Panc1 (cell line): ENCODE measurements around the gene MAPKAPK3. TPM values are rescaled to one million over a fixed set of nuclear protein-coding genes. Genes with fewer than 3 reads are reported as not detected.

Experiments
- ATAC-seq: fragments of 200-7000 bp; cut with Tn5 transposase; 2 replicates; pipeline ENCODE4 v1.9.1; 2020; ENCODE audit warnings: mild to moderate bottlenecking, moderate library complexity
- BruUV-seq: library from RNA; stranded (reverse); fragments of 400-500 nt; replicated peaks from 2 replicates; lab custom pipeline; 2021; lab: Mats Ljungman, UMichigan
- CTCF ChIA-PET: fragments of 300-600 bp; sonication (Branson Sonifier 250); formaldehyde crosslinking; loops from one replicate; lab custom pipeline; 2022; ENCODE audit warnings: antibody characterized with exemption; lab: Charles Lee
- POLR2A ChIA-PET: fragments of 300-600 bp; sonication (Branson Sonifier 250); formaldehyde crosslinking; loops from one replicate; lab custom pipeline; 2022; ENCODE audit warnings: antibody characterized with exemption; lab: Charles Lee
- DNase-seq: peaks from one replicate; pipeline ENCODE4 v3.0.0-alpha.2; 2010; ENCODE audit warnings: low read depth, low spot score
- H3K27ac ChIP-seq: 2 replicates; pipeline ENCODE4 v1.5.1; 2011; ENCODE audit warnings: mild to moderate bottlenecking, low read length, inconsistent platforms
- H3K27me3 ChIP-seq: fragments of 200-500 bp; sonication (Bioruptor generic); 2 replicates; pipeline ENCODE4 v1.6.0; 2014; ENCODE audit warnings: low read length, inconsistent platforms; ENCODE audit not compliant: control insufficient read depth, insufficient read depth
- H3K36me3 ChIP-seq: fragments of 200-500 bp; sonication (Bioruptor generic); 2 replicates; pipeline ENCODE4 v1.5.1; 2014; ENCODE audit warnings: inconsistent platforms, mild to moderate bottlenecking, low read length, moderate library complexity; ENCODE audit not compliant: control insufficient read depth, insufficient read depth
- H3K4me1 ChIP-seq: 2 replicates; pipeline ENCODE4 v1.5.1; 2011; ENCODE audit warnings: inconsistent platforms, mild to moderate bottlenecking, low read length, moderate library complexity; ENCODE audit not compliant: control insufficient read depth, insufficient read depth
- H3K4me3 ChIP-seq, 2 experiments: 2 replicates each; pipeline ENCODE4 v1.5.1; 2011 to 2012; ENCODE audit warnings: low read depth in 2 of 2, low read length in 2 of 2, mild to moderate bottlenecking in 2 of 2, inconsistent platforms in 1 of 2, moderate library complexity in 1 of 2
- H3K9me3 ChIP-seq: fragments of 200-500 bp; sonication (Bioruptor generic); 2 replicates; pipeline ENCODE4 v1.5.1; 2014; ENCODE audit warnings: low read depth, mild to moderate bottlenecking, inconsistent platforms, low read length, moderate library complexity; ENCODE audit not compliant: control insufficient read depth, insufficient read depth
- CTCF ChIP-seq: fragments of 450-650 bp; IDR thresholded peaks from 2 replicates; pipeline ENCODE4 v1.5.1; 2017; ENCODE audit warnings: mild to moderate bottlenecking
- POLR2AphosphoS5 ChIP-seq: IDR thresholded peaks from 2 replicates; pipeline ENCODE4 v1.6.1; 2012; ENCODE audit warnings: mild to moderate bottlenecking, low read depth, low read length, moderate library complexity
- REST ChIP-seq, 2 experiments: IDR thresholded peaks; 2 replicates each; pipeline ENCODE4 v1.6.1; 2011 to 2012; ENCODE audit warnings: low read depth in 2 of 2, control low read depth in 1 of 2, low read length in 1 of 2, mild to moderate bottlenecking in 1 of 2, moderate library complexity in 1 of 2; ENCODE audit not compliant: insufficient read depth in 1 of 2
- SIN3A ChIP-seq: IDR thresholded peaks from 2 replicates; pipeline ENCODE4 v1.6.1; 2012; ENCODE audit warnings: low read depth, mild to moderate bottlenecking, low read length, moderate library complexity, borderline replicate concordance; ENCODE audit not compliant: insufficient read depth
- TCF7L2 ChIP-seq: IDR thresholded peaks from 2 replicates; pipeline ENCODE4 v1.6.1; 2011; ENCODE audit warnings: mild to moderate bottlenecking, low read depth, low read length, inconsistent platforms
- in situ Hi-C: cut with HindIII; loops from 2 replicates; pipeline ENCODE4 v1.10.0; 2016; ENCODE audit warnings: low sequenced_read_pairs, low pct_unique_long_range_greater_than_20kb
- intact Hi-C: fragments of 100-400 bp; cut with micrococcal nuclease; formaldehyde crosslinking; loops from one replicate; pipeline ENCODE4 v1.10.0; 2022; ENCODE audit not compliant: unreplicated experiment
- total RNA-seq: library from RNA; stranded (reverse); gene quantifications from one replicate; pipeline ENCODE4 v1.2.1, GENCODE V29; 2021; ENCODE audit not compliant: unreplicated experiment

The MAPKAPK3 gene
- total RNA-seq, 1 experiment from 2014 or later: 14.8 TPM

DNA sequence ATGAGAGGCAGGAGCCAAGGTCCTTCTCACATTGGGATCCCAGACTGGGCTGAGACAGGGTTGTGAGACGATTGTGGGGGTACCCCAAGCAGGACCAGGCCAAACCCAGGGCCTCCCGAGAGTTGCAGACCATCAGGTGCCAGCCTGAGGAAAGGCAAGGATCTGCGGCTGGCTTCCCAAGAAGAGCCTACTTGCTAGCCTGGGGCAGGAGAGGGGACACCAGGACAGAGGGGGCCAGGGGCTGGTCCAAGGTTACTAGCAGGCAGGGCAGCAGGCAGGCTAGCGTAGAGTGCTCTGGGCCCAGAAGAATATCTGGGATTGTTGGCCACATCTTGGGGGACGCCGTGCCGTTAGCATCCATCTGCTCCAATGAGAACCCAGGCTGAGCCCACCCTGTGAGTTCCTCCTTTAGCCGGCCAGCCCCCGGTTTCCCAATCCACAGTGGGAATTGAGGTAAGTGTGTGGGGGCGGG is 5.9 kb upstream of the MAPKAPK3 start:
- Histone ChIP-seq H3K27ac (0 out of 2 replicates have a peak overlapping the region, but pooled peaks have one; percentile 29), H3K9me3 (no peaks in the 10 kb centered on the region), H3K4me3 (peak overlapping the region; percentile 48 to 61), H3K4me1 (no peaks in the 10 kb centered on the region; the same call in 1 of the 2 replicates), H3K36me3 (no peaks in the 10 kb centered on the region), H3K27me3 (no peaks in the 10 kb centered on the region)
- POLR2A ChIA-PET: no interaction called here
- in situ Hi-C loops: no loop called here
- intact Hi-C loops: loop anchor here (5.0 kb wide), 1 partner anchor 174 kb away; no protein-coding TSS in a partner anchor
- CTCF ChIA-PET: no interaction called here
- no TSS peak for BruUV-seq
- DNase-seq (no peak), ATAC-seq (no peak)
- no peak for TF ChIP-seq CTCF
- TF ChIP-seq REST (IDR thresholded peaks at IDR 0.05; ENCODE audit: insufficient read depth in 1 of 2, low read depth in 2 of 2, low read length in 1 of 2): no peak
- TF ChIP-seq SIN3A: no peak
- TF ChIP-seq POLR2AphosphoS5: no peak
- TF ChIP-seq TCF7L2: no peak

GRCh38 chr3:50611464-50612233 is 5.3 kb upstream of the MAPKAPK3 start, which contains the start of gene CISH:
Gene CISH, minus strand, starts transcription at chr3:50611774. Its CDS starts 124 bp downstream, at chr3:50611650.
- DNase-seq (no peak), ATAC-seq (peak; percentile 87)
- Histone ChIP-seq H3K27me3 (no peaks in the 10 kb centered on the region), H3K9me3 (no peaks in the 10 kb centered on the region), H3K36me3 (no peaks in the 10 kb centered on the region), H3K4me1 (no peaks in the 10 kb centered on the region; the same call in 1 of the 2 replicates), H3K27ac (0 out of 2 replicates have a peak within 1 kb of the TSS, but pooled peaks have one; percentile 29), H3K4me3 (peak within 1 kb of the TSS; percentile 48 to 61)
- ChIA-PET POLR2A (no interaction called here), CTCF (interaction anchor here (0.7 kb wide), 1 partner anchor 171 kb away, joined by 9 read pairs; no protein-coding TSS in a partner anchor)
- intact Hi-C loops (loop anchor here (5.0 kb wide), 1 partner anchor 174 kb away; no protein-coding TSS in a partner anchor), in situ Hi-C loops (no loop called here)
- no TSS peak for BruUV-seq
- TF ChIP-seq TCF7L2 (no peak), CTCF (peak; percentile 18; the same call in 1 of the 2 replicates)
